BE2C (cell line): Measurements from ENCODE around the gene ADH1C.
"Not testable (repeated sequence)": the region's sequence is repeated elsewhere in the genome, so short reads cannot be mapped to it uniquely, and the experiment has no call there.

ENCODE experiments used
- DNase-seq: peaks from one replicate; pipeline ENCODE4 v3.0.0-alpha.2; 2020
- H3K27me3 ChIP-seq: fragments of 250-450 bp; sonication (Bioruptor Pico); 2 replicates; pipeline ENCODE4 v1.5.1; 2020; ENCODE audit warnings: mild to moderate bottlenecking
- H3K36me3 ChIP-seq: fragments of 250-450 bp; sonication (Bioruptor Pico); 2 replicates; pipeline ENCODE4 v1.5.1; 2020; ENCODE audit warnings: mild to moderate bottlenecking
- H3K4me1 ChIP-seq: fragments of 250-450 bp; sonication (Bioruptor Pico); 2 replicates; pipeline ENCODE4 v1.5.1; 2020
- H3K4me3 ChIP-seq: 2 replicates; pipeline ENCODE4 v1.5.1; 2011; ENCODE audit warnings: low read depth, low read length
- H3K9me3 ChIP-seq: fragments of 250-450 bp; sonication (Bioruptor Pico); 2 replicates; pipeline ENCODE4 v1.5.1; 2020
- CTCF ChIP-seq: IDR thresholded peaks from 2 replicates; pipeline ENCODE4 v1.5.1; 2012; ENCODE audit warnings: mild to moderate bottlenecking, low read depth, low read length

Gene ADH1C

GRCh38 chr4:99351487-99351886, 1.1 kb downstream of the ADH1C start:
- no peaks in the 10 kb centered on the region for H3K4me1 ChIP-seq

GRCh38 chr4:99349338-99349737, 3.2 kb downstream of the ADH1C start:
- no peak for DNase-seq
- H3K36me3 ChIP-seq, result no peaks in the 10 kb centered on the region
- no peak for TF ChIP-seq CTCF

More at GRCh38 chr4:99351487-99351886, 1.1 kb downstream of the ADH1C start:
- Histone ChIP-seq H3K27me3 (no peaks in the 10 kb centered on the region), H3K4me3 (no peak overlapping the region), H3K36me3 (no peaks in the 10 kb centered on the region), H3K9me3 (no peaks in the 10 kb centered on the region)
- DNase-seq, result no peak
- no peak for TF ChIP-seq CTCF

GRCh38 chr4:99342624-99343023, 9.9 kb downstream of the ADH1C start:
- not testable (repeated sequence) for H3K27me3 ChIP-seq, H3K4me3 ChIP-seq, H3K9me3 ChIP-seq, DNase-seq, H3K4me1 ChIP-seq, H3K36me3 ChIP-seq

More at GRCh38 chr4:99349338-99349737, 3.2 kb downstream of the ADH1C start:
- no peaks in the 10 kb centered on the region for H3K4me1 ChIP-seq
- no peaks in the 10 kb centered on the region for H3K9me3 ChIP-seq
- no peaks in the 10 kb centered on the region for H3K27me3 ChIP-seq
- no peak overlapping the region for H3K4me3 ChIP-seq

GRCh38 chr4:99341426-99341825, 11.1 kb downstream of the ADH1C start:
- TF ChIP-seq CTCF, result no peak
- Histone ChIP-seq H3K36me3 (no peaks in the 10 kb centered on the region), H3K4me1 (no peaks in the 10 kb centered on the region), H3K9me3 (no peaks in the 10 kb centered on the region), H3K27me3 (no peaks in the 10 kb centered on the region), H3K4me3 (no peak overlapping the region)
- DNase-seq, result no peak

GRCh38 chr4:99339172-99339571, 13.4 kb downstream of the ADH1C start:
- H3K4me1 ChIP-seq, result no peaks in the 10 kb centered on the region
- H3K4me3 ChIP-seq, result no peak overlapping the region

GRCh38 chr4:99336553-99336952, 16.0 kb downstream of the ADH1C start:
- H3K4me1 ChIP-seq, result no peaks in the 10 kb centered on the region
- no peak for TF ChIP-seq CTCF
- DNase-seq, result no peak
- no peaks in the 10 kb centered on the region for H3K36me3 ChIP-seq
- H3K27me3 ChIP-seq, result no peaks in the 10 kb centered on the region
- H3K4me3 ChIP-seq, result no peak overlapping the region
- no peaks in the 10 kb centered on the region for H3K9me3 ChIP-seq

More at GRCh38 chr4:99339172-99339571, 13.4 kb downstream of the ADH1C start:
- H3K36me3 ChIP-seq, result no peaks in the 10 kb centered on the region
- TF ChIP-seq CTCF, result no peak
- no peaks in the 10 kb centered on the region for H3K27me3 ChIP-seq
- no peaks in the 10 kb centered on the region for H3K9me3 ChIP-seq
- no peak for DNase-seq

GRCh38 chr4:99334880-99335279, 17.7 kb downstream of the ADH1C start:
- no peak for DNase-seq
- Histone ChIP-seq H3K27me3 (no peaks in the 10 kb centered on the region), H3K4me1 (no peaks in the 10 kb centered on the region), H3K4me3 (no peak overlapping the region), H3K9me3 (no peaks in the 10 kb centered on the region), H3K36me3 (no peaks in the 10 kb centered on the region)
- TF ChIP-seq CTCF, result no peak
